Panc1 (cell line): ENCODE data around the gene SRXN1. TPM values are rescaled to one million over a fixed set of nuclear protein-coding genes. Genes with fewer than 3 reads are reported as not detected.
A peak's percentile ranks its signal among the peaks of the same experiment; 100 is the strongest.
"Not testable (repeated sequence)": the region's sequence is repeated elsewhere in the genome, so short reads cannot be mapped to it uniquely, and the experiment has no call there.

ENCODE experiments used
- ATAC-seq: fragments of 200-7000 bp; cut with Tn5 transposase; 2 replicates; pipeline ENCODE4 v1.9.1; 2020; ENCODE audit warnings: mild to moderate bottlenecking, moderate library complexity
- BruUV-seq: library from RNA; stranded (reverse); fragments of 400-500 nt; replicated peaks from 2 replicates; lab custom pipeline; 2021; lab: Mats Ljungman, UMichigan
- CTCF ChIA-PET: fragments of 300-600 bp; sonication (Branson Sonifier 250); formaldehyde crosslinking; loops from one replicate; lab custom pipeline; 2022; ENCODE audit warnings: antibody characterized with exemption; lab: Charles Lee
- POLR2A ChIA-PET: fragments of 300-600 bp; sonication (Branson Sonifier 250); formaldehyde crosslinking; loops from one replicate; lab custom pipeline; 2022; ENCODE audit warnings: antibody characterized with exemption; lab: Charles Lee
- DNase-seq: peaks from one replicate; pipeline ENCODE4 v3.0.0-alpha.2; 2010; ENCODE audit warnings: low read depth, low spot score
- H3K27ac ChIP-seq: 2 replicates; pipeline ENCODE4 v1.5.1; 2011; ENCODE audit warnings: mild to moderate bottlenecking, low read length, inconsistent platforms
- H3K27me3 ChIP-seq: fragments of 200-500 bp; sonication (Bioruptor generic); 2 replicates; pipeline ENCODE4 v1.6.0; 2014; ENCODE audit warnings: low read length, inconsistent platforms; ENCODE audit not compliant: control insufficient read depth, insufficient read depth
- H3K36me3 ChIP-seq: fragments of 200-500 bp; sonication (Bioruptor generic); 2 replicates; pipeline ENCODE4 v1.5.1; 2014; ENCODE audit warnings: inconsistent platforms, mild to moderate bottlenecking, low read length, moderate library complexity; ENCODE audit not compliant: control insufficient read depth, insufficient read depth
- H3K4me1 ChIP-seq: 2 replicates; pipeline ENCODE4 v1.5.1; 2011; ENCODE audit warnings: inconsistent platforms, mild to moderate bottlenecking, low read length, moderate library complexity; ENCODE audit not compliant: control insufficient read depth, insufficient read depth
- H3K4me3 ChIP-seq, 2 experiments: 2 replicates each; pipeline ENCODE4 v1.5.1; 2011 to 2012; ENCODE audit warnings: low read depth in 2 of 2, low read length in 2 of 2, mild to moderate bottlenecking in 2 of 2, inconsistent platforms in 1 of 2, moderate library complexity in 1 of 2
- H3K9me3 ChIP-seq: fragments of 200-500 bp; sonication (Bioruptor generic); 2 replicates; pipeline ENCODE4 v1.5.1; 2014; ENCODE audit warnings: low read depth, mild to moderate bottlenecking, inconsistent platforms, low read length, moderate library complexity; ENCODE audit not compliant: control insufficient read depth, insufficient read depth
- POLR2AphosphoS5 ChIP-seq: IDR thresholded peaks from 2 replicates; pipeline ENCODE4 v1.6.1; 2012; ENCODE audit warnings: mild to moderate bottlenecking, low read depth, low read length, moderate library complexity
- SIN3A ChIP-seq: IDR thresholded peaks from 2 replicates; pipeline ENCODE4 v1.6.1; 2012; ENCODE audit warnings: low read depth, mild to moderate bottlenecking, low read length, moderate library complexity, borderline replicate concordance; ENCODE audit not compliant: insufficient read depth
- TCF7L2 ChIP-seq: IDR thresholded peaks from 2 replicates; pipeline ENCODE4 v1.6.1; 2011; ENCODE audit warnings: mild to moderate bottlenecking, low read depth, low read length, inconsistent platforms
- in situ Hi-C: cut with HindIII; loops from 2 replicates; pipeline ENCODE4 v1.10.0; 2016; ENCODE audit warnings: low sequenced_read_pairs, low pct_unique_long_range_greater_than_20kb
- intact Hi-C: fragments of 100-400 bp; cut with micrococcal nuclease; formaldehyde crosslinking; loops from one replicate; pipeline ENCODE4 v1.10.0; 2022; ENCODE audit not compliant: unreplicated experiment
- total RNA-seq: library from RNA; stranded (reverse); gene quantifications from one replicate; pipeline ENCODE4 v1.2.1, GENCODE V29; 2021; ENCODE audit not compliant: unreplicated experiment
- TF ChIP-seq, protein P1 (sequence below): fragments of 450-650 bp; IDR thresholded peaks from 2 replicates; pipeline ENCODE4 v1.5.1; 2017; ENCODE audit warnings: mild to moderate bottlenecking
- TF ChIP-seq, protein P2 (sequence below), 2 experiments: IDR thresholded peaks; 2 replicates each; pipeline ENCODE4 v1.6.1; 2011 to 2012; ENCODE audit warnings: low read depth in 2 of 2, control low read depth in 1 of 2, low read length in 1 of 2, mild to moderate bottlenecking in 1 of 2, moderate library complexity in 1 of 2; ENCODE audit not compliant: insufficient read depth in 1 of 2

Gene SRXN1
- total RNA-seq, 1 experiment from 2014 or later: 34.5 TPM

DNA sequence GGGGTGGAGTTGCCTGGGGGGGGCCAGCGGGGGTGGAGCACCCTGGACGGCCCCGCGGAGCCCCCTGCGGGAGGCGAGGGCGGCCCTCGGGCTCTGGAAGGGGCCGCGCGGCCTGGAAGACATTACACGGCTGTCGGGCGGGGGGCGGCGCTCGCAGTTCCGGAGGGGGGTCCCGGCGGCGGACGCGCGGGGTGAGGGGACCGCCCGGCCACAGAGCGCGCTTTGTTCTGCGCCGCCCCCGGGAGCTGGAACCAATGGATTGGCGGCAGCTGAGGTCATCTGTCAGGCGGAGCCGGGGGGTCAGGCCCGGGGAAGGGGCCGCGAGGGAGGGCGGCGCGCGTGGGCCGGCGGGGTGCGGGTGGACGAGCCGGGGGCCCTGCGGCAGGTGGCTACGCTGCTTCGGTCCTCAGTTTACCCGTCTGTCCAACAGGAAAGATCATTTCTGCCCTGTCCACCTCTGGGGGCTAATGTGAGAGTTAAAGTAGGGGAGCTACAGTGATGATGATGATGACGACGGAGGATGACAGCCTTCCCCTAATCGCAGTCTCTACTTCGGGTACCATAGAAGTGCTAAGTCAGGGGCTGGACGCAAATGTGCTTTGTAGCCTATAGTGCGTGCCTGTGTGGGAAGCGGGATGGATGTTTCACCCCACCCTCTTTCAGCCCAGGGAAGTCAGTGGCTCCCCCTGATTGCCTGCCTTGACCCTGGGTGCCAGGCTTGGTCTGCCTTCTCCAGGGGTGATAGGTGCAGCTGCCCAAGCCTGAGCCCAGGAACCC lies 10.4 kb downstream of the SRXN1 start:
- H3K36me3 ChIP-seq: no peaks in the 10 kb centered on the region
- no peak overlapping the region for H3K27ac ChIP-seq
- H3K4me1 ChIP-seq: peaks cover 9% of the 10 kb centered on the region
- in situ Hi-C loops: no loop called here
- ChIA-PET CTCF (no interaction called here), POLR2A (no interaction called here)
- TF ChIP-seq POLR2AphosphoS5 (no peak), SIN3A (no peak), TCF7L2 (no peak)
- TF ChIP-seq, protein P1, sequence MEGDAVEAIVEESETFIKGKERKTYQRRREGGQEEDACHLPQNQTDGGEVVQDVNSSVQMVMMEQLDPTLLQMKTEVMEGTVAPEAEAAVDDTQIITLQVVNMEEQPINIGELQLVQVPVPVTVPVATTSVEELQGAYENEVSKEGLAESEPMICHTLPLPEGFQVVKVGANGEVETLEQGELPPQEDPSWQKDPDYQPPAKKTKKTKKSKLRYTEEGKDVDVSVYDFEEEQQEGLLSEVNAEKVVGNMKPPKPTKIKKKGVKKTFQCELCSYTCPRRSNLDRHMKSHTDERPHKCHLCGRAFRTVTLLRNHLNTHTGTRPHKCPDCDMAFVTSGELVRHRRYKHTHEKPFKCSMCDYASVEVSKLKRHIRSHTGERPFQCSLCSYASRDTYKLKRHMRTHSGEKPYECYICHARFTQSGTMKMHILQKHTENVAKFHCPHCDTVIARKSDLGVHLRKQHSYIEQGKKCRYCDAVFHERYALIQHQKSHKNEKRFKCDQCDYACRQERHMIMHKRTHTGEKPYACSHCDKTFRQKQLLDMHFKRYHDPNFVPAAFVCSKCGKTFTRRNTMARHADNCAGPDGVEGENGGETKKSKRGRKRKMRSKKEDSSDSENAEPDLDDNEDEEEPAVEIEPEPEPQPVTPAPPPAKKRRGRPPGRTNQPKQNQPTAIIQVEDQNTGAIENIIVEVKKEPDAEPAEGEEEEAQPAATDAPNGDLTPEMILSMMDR: no peak
- TF ChIP-seq, protein P2, sequence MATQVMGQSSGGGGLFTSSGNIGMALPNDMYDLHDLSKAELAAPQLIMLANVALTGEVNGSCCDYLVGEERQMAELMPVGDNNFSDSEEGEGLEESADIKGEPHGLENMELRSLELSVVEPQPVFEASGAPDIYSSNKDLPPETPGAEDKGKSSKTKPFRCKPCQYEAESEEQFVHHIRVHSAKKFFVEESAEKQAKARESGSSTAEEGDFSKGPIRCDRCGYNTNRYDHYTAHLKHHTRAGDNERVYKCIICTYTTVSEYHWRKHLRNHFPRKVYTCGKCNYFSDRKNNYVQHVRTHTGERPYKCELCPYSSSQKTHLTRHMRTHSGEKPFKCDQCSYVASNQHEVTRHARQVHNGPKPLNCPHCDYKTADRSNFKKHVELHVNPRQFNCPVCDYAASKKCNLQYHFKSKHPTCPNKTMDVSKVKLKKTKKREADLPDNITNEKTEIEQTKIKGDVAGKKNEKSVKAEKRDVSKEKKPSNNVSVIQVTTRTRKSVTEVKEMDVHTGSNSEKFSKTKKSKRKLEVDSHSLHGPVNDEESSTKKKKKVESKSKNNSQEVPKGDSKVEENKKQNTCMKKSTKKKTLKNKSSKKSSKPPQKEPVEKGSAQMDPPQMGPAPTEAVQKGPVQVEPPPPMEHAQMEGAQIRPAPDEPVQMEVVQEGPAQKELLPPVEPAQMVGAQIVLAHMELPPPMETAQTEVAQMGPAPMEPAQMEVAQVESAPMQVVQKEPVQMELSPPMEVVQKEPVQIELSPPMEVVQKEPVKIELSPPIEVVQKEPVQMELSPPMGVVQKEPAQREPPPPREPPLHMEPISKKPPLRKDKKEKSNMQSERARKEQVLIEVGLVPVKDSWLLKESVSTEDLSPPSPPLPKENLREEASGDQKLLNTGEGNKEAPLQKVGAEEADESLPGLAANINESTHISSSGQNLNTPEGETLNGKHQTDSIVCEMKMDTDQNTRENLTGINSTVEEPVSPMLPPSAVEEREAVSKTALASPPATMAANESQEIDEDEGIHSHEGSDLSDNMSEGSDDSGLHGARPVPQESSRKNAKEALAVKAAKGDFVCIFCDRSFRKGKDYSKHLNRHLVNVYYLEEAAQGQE (IDR thresholded peaks at IDR 0.05; ENCODE audit: insufficient read depth in 1 of 2, low read depth in 2 of 2, low read length in 1 of 2): no peak
- no peak overlapping the region for H3K4me3 ChIP-seq
- intact Hi-C loops: no loop called here
- BruUV-seq: no TSS peak
- ATAC-seq: peak; percentile 20; the same call in 1 of the 2 replicates
- no peaks in the 10 kb centered on the region for H3K27me3 ChIP-seq
- H3K9me3 ChIP-seq: peaks cover under 1% of the 10 kb centered on the region; the same call in 1 of the 2 replicates
- DNase-seq: no peak

DNA sequence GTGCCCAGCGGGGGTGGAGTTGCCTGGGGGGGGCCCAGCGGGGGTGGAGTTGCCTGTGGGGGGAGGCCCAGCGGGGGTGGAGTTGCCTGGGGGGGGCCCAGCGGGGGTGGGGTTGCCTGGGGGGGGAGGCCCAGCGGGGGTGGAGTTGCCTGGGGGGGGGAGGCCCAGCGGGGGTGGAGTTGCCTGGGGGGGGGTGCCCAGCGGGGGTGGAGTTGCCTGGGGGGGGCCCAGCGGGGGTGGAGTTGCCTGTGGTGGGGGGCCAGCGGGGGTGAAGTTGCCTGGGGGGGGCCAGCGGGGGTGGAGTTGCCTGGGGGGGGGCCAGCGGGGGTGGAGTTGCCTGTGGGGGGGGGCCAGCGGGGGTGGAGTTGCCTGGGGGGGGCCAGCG lies 11.0 kb downstream of the SRXN1 start:
- ATAC-seq, CTCF ChIA-PET, H3K9me3 ChIP-seq, H3K27me3 ChIP-seq, in situ Hi-C loops, BruUV-seq, DNase-seq, H3K4me3 ChIP-seq, H3K27ac ChIP-seq, H3K4me1 ChIP-seq, POLR2A ChIA-PET, H3K36me3 ChIP-seq, intact Hi-C loops: not testable (repeated sequence)

DNA sequence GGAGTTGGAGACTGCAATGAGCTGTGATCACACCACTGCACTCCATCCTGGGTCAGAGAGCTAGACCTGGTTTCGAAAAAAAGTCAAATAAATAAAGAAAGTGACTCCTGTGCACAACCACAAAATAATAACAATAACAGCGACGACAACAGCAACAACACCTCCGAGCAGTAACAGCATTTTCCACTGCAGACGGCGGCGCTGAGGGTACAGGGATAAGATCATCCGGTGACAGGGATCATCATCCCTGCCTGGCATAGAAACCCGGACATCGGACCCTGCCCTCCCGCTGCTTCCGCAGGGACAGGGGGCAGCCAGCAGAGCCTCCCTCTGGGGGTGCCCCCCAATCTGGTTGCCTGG lies 11.5 kb downstream of the SRXN1 start:
- in situ Hi-C loops: no loop called here
- CTCF ChIA-PET: no interaction called here
- no peak for ATAC-seq

More for the DNA sequence above, 11.5 kb downstream of the SRXN1 start:
- Histone ChIP-seq H3K27ac (no peak overlapping the region), H3K36me3 (no peaks in the 10 kb centered on the region), H3K4me1 (peaks cover 9% of the 10 kb centered on the region), H3K9me3 (no peaks in the 10 kb centered on the region), H3K4me3 (no peak overlapping the region), H3K27me3 (no peaks in the 10 kb centered on the region)
- POLR2A ChIA-PET: interaction anchor here (0.6 kb wide), 1 partner anchor 179 kb away, joined by 4 read pairs; no protein-coding TSS in a partner anchor
- intact Hi-C loops: no loop called here
- no peak for DNase-seq
- no TSS peak for BruUV-seq
- TF ChIP-seq, protein P1: no peak
- TF ChIP-seq TCF7L2: no peak
- no peak for TF ChIP-seq POLR2AphosphoS5
- no peak for TF ChIP-seq SIN3A
- TF ChIP-seq, protein P2 (IDR thresholded peaks at IDR 0.05; ENCODE audit: insufficient read depth in 1 of 2, low read depth in 2 of 2, low read length in 1 of 2): no peak
